Stimulated activated CD4-positive, alpha-beta T cell treated with anti-CD3 and anti-CD28 coated beads, TNF-alpha, amount 100 ng/mL, for 24 hours (primary cell): ENCODE data around the gene FOXJ1.

ENCODE experiments used
- DNase-seq, 3 experiments: peaks; one replicate each; pipeline ENCODE4 v3.0.0-alpha.2; 2020; ENCODE audit warnings: low read depth in 3 of 3

Gene FOXJ1

GRCh38 chr17:76091526-76092286, 49.3 kb downstream of the FOXJ1 start:
- no peak for DNase-seq

- DNase-seq: no peak
Observed at GRCh38 chr17:76090517-76091129, 50.4 kb downstream of the FOXJ1 start.

GRCh38 chr17:76089680-76090516, 51.1 kb downstream of the FOXJ1 start:
- no peak for DNase-seq

GRCh38 chr17:76088868-76089576, 52.0 kb downstream of the FOXJ1 start:
- DNase-seq: no peak

- DNase-seq: no peak
Observed at GRCh38 chr17:76088041-76088867, 52.8 kb downstream of the FOXJ1 start.

- DNase-seq: no peak
Observed at GRCh38 chr17:76087531-76087930, 53.5 kb downstream of the FOXJ1 start.

GRCh38 chr17:76086384-76086783, 54.7 kb downstream of the FOXJ1 start:
- DNase-seq: no peak
